Type B pancreatic cell (in vitro differentiated cells): ENCODE results near the gene CLPTM1. TPM values are rescaled to one million over a fixed set of nuclear protein-coding genes. Genes with fewer than 3 reads are reported as not detected.

Experiments used
- DNase-seq: peaks from one replicate; pipeline ENCODE4 v3.0.0; 2021; ENCODE audit warnings: mixed read lengths; ENCODE audit not compliant: unreplicated experiment; ENCODE audit errors: extremely low spot score
- H3K27ac Mint-ChIP-seq: 2 replicates; pipeline ENCODE4 v1.8.0; 2021; ENCODE audit warnings: mild to moderate bottlenecking, mixed read lengths
- H3K27me3 Mint-ChIP-seq: 2 replicates; pipeline ENCODE4 v1.8.0; 2021; ENCODE audit warnings: mixed read lengths
- H3K36me3 Mint-ChIP-seq: 2 replicates; pipeline ENCODE4 v1.8.0; 2021; ENCODE audit warnings: mixed read lengths
- H3K4me1 Mint-ChIP-seq: one replicate; pipeline ENCODE4 v1.8.0; 2021; ENCODE audit warnings: mixed read lengths; ENCODE audit not compliant: unreplicated experiment
- H3K4me3 Mint-ChIP-seq: 2 replicates; pipeline ENCODE4 v1.8.0; 2021; ENCODE audit warnings: mild to moderate bottlenecking, mixed read lengths
- H3K9me3 Mint-ChIP-seq: 2 replicates; pipeline ENCODE4 v1.8.0; 2021; ENCODE audit warnings: mixed read lengths
- total RNA-seq: library from RNA; stranded (reverse); gene quantifications from 2 replicates; pipeline ENCODE4 v1.2.1, GENCODE V29; 2021; ENCODE audit warnings: low replicate concordance
- TF ChIP-seq, protein P1 (sequence below): fragments of 200-600 bp; sonication (generic); conservative IDR thresholded peaks from 2 replicates; pipeline ENCODE4 v1.5.0; 2021; ENCODE audit warnings: antibody characterized with exemption, mild to moderate bottlenecking

CLPTM1 gene
- total RNA-seq, 1 donor from 2014 or later = 104 TPM

GRCh38 chr19:44975444-44975843, 20.3 kb downstream of the CLPTM1 start:
- TF ChIP-seq, protein P1, sequence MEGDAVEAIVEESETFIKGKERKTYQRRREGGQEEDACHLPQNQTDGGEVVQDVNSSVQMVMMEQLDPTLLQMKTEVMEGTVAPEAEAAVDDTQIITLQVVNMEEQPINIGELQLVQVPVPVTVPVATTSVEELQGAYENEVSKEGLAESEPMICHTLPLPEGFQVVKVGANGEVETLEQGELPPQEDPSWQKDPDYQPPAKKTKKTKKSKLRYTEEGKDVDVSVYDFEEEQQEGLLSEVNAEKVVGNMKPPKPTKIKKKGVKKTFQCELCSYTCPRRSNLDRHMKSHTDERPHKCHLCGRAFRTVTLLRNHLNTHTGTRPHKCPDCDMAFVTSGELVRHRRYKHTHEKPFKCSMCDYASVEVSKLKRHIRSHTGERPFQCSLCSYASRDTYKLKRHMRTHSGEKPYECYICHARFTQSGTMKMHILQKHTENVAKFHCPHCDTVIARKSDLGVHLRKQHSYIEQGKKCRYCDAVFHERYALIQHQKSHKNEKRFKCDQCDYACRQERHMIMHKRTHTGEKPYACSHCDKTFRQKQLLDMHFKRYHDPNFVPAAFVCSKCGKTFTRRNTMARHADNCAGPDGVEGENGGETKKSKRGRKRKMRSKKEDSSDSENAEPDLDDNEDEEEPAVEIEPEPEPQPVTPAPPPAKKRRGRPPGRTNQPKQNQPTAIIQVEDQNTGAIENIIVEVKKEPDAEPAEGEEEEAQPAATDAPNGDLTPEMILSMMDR = no peak
- no peaks in the 10 kb centered on the region for H3K9me3 Mint-ChIP-seq
- DNase-seq = no peak
- no peak overlapping the region for H3K4me3 Mint-ChIP-seq
- H3K27ac Mint-ChIP-seq = no peak overlapping the region
- no peaks in the 10 kb centered on the region for H3K4me1 Mint-ChIP-seq
- no peaks in the 10 kb centered on the region for H3K27me3 Mint-ChIP-seq
- peaks cover 3% of the 10 kb centered on the region for H3K36me3 Mint-ChIP-seq

DNA sequence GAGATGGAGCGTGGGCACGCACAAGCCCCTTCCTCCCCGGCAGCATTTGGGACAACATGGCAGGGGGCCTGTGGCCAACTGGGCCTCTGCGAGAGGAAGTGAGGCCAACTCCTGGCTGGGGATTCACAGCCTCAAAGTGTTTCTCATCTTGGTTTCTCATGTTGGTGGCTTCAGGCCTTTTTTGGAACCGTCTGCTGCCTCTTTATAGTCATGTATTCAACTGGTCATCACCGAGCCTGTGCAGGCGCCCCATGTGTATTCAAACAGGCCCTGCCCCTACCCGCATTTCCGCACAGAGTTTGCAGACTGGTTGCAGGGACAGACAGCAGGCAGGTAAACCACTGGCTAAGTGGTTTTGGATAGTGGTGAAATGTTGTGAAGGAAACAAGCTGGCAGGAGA, 28.8 kb downstream of the CLPTM1 start:
- TF ChIP-seq, protein P1 = no peak
- no peak overlapping the region for H3K27ac Mint-ChIP-seq
- H3K9me3 Mint-ChIP-seq = no peaks in the 10 kb centered on the region
- peaks cover 3% of the 10 kb centered on the region for H3K36me3 Mint-ChIP-seq
- H3K4me3 Mint-ChIP-seq = no peak overlapping the region
- no peaks in the 10 kb centered on the region for H3K4me1 Mint-ChIP-seq
- no peaks in the 10 kb centered on the region for H3K27me3 Mint-ChIP-seq
- DNase-seq = no peak

DNA sequence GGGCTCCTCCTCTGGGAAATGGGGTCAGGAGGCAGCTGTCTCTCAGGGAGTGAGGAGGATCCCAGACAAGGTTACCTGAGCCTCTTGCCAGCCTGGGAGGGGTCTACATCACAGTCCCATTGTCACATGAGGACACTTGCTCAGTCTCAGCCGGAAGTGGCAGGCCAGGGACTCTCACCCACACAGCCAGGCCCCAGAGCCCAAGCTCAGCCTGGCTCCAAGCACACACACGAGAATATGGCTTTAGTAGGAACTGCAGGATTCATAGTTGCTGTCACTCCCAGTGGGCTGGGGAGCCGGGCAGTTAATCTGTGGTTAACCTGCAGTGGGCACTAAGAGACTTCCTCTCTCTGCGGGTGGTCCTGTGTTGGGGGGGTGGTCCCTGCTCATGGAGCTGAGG, 30.3 kb downstream of the CLPTM1 start:
- Mint-ChIP-seq H3K4me3 (no peak overlapping the region), H3K4me1 (no peaks in the 10 kb centered on the region), H3K27me3 (no peaks in the 10 kb centered on the region), H3K36me3 (peaks cover 4% of the 10 kb centered on the region), H3K9me3 (no peaks in the 10 kb centered on the region), H3K27ac (no peak overlapping the region)
- TF ChIP-seq, protein P1 = no peak
- no peak for DNase-seq

GRCh38 chr19:44986389-44986788, 31.2 kb downstream of the CLPTM1 start:
- Mint-ChIP-seq H3K27me3 (no peaks in the 10 kb centered on the region), H3K9me3 (no peaks in the 10 kb centered on the region), H3K4me3 (no peak overlapping the region), H3K4me1 (no peaks in the 10 kb centered on the region), H3K36me3 (peaks cover 4% of the 10 kb centered on the region), H3K27ac (no peak overlapping the region)
- TF ChIP-seq, protein P1 = no peak
- DNase-seq = no peak

DNA sequence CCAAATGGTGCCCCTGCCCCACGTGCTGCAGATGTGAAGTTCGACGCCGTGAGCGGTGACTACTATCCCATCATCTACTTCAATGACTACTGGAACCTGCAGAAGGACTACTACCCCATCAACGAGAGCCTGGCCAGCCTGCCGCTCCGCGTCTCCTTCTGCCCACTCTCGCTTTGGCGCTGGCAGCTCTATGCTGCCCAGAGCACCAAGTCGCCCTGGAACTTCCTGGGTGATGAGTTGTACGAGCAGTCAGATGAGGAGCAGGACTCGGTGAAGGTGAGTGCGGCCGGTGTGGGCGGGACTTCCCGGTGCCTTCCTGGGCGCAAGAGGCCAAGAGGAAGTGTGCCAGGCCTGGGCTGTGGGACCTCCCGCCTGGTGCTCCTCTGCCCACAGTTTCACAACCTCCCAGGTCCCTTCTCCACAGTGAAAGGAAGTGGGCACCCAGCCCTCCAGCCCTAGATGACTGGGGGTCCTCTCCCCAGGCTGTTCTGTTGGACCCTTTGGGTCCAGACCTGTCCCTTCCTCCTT, 32.0 kb downstream of the CLPTM1 start:
- no peaks in the 10 kb centered on the region for H3K4me1 Mint-ChIP-seq

More for the DNA sequence above, 32.0 kb downstream of the CLPTM1 start:
- TF ChIP-seq, protein P1 = no peak
- Mint-ChIP-seq H3K27me3 (no peaks in the 10 kb centered on the region), H3K4me3 (no peak overlapping the region), H3K9me3 (no peaks in the 10 kb centered on the region), H3K36me3 (peaks cover 7% of the 10 kb centered on the region), H3K27ac (no peak overlapping the region)
- DNase-seq = no peak
